Stimulated activated CD4-positive, alpha-beta T cell treated with anti-CD3 and anti-CD28 coated beads, Interleukin-1b, Interleukin-23, amount 100 ng/mL, for 24 hours (primary cell): ENCODE data around the gene ISM1.

ENCODE experiments used
- DNase-seq, 4 experiments: peaks; one replicate each; pipeline ENCODE4 v3.0.0-alpha.2; 2020; ENCODE audit warnings: low read depth in 4 of 4, low spot score in 1 of 4

Gene ISM1

DNA sequence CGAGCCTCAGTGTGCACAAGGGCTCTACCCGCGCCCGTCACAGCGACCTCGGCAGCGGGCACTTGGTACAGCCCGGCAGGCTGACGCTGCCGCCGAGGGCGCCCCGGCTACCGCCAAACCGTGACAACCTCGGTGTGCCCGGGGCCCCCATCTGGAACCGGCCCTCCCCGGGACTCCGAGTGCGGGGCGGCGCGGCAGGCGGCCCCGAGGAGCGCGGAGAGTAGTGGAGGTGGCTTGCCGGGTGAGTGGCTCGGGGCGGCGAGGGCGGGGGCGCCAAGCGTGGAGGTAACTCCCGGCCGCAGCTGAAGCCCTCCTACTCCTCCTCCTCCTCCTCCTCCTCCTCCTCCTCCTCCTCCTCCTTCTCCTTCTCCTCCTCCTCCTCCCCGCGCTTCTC lies at the start of gene ISM1:
ISM1 (plus strand) TSS at position 371 of the 394 bp plus-strand sequence. CDS start 503 bp downstream, outside the sequence.
- peak in 2 of 4 experiments; percentile 22 to 29 for DNase-seq

DNA sequence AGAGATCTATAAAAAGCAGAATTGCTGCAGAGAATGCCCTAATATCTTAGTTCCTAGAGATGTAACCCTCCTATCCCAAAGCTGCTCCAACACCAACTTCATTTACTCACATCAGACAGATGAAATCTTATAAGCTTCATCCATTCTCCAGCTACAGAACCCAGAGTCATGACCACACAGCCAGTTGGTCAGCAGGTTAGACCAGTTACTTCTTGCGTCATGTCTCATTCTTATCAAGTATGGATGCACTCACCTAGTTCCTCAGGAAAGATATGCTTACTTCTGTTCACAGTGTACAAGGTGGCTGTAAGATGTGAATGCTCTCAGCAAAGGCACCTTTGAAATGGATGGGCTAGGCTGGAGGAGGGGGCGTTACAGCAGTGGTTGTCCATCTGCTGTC lies 47.9 kb upstream of the ISM1 start:
- no peak for DNase-seq

DNA sequence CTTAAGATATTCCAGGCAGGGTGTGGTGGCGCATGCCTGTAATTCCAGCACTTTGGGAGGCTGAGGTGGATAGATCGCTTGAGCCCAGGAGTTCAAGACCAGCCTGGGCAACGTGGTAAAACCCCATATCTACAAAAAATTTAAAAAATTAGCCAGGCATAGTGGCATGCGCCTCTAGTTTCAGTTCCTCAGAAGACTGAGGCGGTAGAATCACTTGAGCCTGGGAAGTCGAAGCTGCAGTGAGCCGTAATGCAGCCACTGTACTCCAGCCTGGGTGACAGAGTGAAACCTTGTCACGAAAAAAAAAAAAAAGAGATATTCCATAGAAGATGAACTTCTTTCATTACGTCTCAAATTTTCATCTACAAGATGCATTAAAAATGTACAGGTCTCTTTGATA lies 46.7 kb upstream of the ISM1 start:
- DNase-seq = no peak

DNA sequence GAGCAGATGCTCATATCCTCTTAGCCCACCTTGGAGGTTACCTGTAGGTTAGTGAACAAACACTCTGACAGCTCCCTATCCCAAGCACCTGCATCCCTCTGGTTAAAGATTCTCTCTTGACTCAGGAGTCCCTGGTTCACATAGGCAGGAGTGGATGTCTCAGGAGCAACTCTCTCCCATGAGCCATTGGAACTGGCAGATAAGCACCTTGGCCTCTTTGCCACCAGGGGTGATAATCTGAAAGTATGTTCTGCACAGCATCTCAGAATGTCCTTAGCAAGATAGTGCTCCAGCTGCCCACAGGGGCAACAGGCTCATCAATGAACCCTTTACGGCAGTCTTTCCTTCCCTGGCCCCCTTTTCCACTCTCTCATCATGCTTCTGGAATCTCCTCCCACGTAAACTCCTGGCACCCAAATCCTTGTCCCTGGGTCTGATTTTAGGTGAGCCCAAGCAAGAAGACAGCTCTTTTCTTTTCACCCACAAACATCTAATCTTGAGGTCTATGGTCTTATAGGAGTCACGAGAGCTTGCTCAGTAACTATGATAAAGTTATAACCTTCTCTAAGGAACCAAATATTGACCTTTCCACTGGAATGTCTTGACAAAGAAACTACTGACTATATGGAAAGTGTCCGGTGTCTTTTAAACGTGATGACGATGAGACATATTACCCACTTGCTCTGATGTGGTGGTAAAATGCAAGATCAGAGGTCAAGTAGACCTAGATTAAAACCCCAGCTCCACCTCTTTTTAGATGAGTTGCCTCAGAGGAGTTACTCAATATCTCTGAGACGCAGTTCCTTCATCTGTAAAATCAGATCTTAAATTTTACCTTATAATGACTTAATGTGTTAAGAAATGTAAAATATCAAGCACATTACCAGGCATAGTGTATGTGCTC lies 39.8 kb upstream of the ISM1 start:
- DNase-seq = no peak

DNA sequence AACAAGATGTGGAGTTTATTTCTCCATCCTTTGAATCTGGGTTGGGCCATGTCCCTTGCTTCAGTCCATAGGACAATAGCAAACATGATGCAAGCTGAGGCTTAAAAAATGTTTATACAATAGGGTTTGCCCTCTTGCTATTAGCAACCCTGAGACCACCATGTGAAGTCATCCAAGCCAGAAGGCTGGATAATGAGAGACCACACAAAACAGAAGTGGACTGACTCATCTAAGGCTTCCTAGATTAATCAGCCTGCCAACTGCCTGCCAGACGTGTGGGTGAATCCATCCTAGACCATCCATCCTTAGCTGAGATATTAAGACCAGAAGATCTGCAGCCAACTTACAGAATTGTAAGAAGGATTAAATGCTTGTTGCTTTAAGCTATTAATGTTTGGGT lies 38.1 kb upstream of the ISM1 start:
- no peak for DNase-seq

DNA sequence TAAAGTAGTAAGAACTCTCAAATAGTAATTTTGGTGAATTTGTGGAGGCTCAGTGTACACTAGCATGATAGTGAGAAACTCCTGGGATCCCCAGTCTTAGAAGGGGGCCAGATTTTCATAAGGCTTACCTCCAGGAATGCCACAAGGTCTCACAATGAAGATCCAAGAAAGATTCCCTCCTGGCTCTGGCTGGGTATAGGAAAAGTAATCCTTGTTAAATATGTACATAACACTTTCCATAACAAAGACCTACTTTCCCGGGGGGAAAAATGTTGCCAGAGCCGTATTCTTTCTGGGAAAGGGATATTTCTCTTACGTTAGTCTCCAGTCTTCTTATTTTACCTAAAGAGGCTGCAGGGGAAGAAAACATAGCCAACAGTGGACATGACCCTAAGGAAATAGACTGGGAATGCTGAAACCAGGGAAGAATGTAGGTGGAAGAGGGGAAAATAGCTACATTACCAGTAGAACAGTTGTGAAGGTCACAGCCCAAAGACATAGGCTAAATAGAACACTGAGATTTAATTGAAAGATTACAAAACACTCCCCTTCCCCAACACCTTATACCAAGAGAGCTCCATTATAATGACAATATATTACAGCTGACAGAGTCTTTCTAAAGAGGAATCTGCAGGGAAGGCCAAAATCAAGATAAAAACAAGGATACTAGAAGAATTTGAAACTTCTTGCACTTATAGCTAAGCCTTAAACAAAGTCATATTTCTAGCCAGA lies 34.9 kb upstream of the ISM1 start:
- no peak for DNase-seq

DNA sequence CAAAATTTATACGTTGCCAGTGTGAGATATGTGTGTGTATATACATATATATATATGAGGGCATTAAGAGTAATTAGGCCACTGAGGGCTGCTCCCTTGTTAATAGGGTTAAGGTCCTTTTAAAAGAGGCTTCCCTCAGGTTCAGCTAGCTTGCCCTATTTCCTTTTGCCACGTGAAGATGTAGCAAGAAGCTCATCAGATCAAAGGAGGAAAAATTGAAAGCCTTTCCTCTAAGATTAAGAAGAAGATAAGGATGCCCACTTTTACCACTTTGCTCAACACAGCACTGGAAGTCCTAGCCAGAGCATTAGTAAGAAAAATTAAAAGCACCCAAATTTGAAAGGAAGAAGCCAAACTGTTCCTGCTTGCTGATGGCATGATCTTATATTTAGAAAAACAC lies 33.2 kb upstream of the ISM1 start:
- DNase-seq = no peak

DNA sequence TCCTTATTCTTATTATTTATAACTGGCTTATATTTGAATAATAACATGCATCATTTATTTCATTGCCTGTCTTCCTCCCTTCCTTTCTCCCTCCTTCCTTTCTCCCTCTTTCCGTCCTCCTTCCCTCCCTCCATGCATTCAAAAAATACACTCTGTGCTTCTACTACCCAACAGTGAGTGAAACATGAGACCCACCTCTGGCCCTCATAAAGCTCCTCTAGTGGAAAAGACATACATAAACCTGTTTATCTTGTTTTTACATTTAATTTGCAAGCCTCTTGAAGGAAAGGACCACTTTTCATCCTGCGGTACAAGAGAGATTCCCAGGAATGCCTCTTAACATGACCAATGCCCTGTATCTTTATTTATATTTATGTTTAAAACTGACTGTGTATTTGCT lies 21.8 kb upstream of the ISM1 start:
- DNase-seq = no peak

DNA sequence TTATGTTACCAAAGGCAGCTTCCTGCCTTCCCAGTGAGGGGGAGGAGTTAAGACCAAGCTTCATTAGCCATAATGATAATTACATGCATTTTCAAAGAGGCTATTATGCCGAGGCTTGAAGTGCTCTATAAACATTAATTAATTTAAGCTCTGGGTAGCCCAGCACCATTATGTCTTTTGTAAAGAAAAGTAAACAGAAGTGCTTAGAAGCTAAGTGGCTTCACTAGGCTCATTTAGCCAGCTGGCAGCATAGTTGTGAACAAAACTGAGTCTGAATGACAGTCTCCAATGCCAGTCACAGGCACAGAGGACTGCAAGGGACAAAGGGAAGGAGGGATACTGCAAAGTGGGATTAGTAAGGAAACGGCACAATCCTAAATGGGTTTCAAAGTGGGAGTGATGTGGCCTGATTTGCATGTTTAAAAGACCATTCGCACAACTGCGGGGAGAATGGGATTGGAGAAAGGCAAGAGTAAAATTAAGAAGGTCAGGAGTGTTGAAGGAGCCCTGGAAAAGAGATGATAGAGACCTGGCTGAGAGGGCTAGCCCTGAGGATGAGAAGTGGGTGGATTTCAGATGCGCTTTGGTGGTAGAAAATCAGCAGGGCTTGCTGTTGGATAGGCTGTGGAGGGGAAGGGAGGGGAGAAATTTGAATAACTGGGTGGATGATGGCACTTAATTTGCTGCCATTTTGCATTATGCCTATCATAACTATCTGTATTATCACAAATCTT lies 20.1 kb upstream of the ISM1 start:
- DNase-seq = no peak

DNA sequence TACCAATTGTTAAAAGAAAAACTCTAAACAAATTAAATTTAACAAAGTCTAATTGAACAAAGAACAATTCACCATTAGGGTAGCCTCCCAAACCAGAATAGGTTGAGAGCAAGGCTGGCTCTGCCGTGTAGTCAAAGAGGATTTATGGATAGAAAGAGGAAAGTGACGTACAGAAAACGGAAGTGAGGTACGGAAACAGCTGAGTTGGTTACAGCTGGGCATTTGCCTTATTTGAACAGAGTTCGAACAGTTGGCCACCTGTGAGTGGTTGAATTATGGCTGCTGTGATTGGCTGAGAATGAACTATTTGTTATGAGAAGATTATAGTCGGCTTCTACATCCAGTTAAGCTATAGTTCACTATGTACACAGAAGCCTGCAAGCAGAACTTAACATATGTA lies 18.5 kb upstream of the ISM1 start:
- DNase-seq = no peak

DNA sequence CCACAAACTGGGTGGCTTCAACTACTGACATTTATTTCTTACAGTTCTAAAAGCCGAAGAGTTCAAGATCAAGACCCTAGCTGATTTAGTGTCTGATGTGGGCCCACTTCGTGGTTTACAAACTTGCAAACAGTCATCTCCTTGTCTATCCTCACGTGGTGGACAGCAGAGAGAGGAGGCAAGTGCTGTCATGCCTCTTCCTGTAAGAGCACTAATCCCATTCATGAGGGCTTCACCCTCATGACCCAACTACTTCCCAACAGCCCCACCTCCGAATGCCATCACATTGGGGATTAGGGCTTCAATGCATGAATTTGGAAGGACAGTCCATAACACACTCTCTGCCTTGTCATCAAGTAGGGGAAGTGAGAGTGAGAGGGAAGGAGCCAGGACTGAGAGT lies 15.6 kb upstream of the ISM1 start:
- DNase-seq = no peak

DNA sequence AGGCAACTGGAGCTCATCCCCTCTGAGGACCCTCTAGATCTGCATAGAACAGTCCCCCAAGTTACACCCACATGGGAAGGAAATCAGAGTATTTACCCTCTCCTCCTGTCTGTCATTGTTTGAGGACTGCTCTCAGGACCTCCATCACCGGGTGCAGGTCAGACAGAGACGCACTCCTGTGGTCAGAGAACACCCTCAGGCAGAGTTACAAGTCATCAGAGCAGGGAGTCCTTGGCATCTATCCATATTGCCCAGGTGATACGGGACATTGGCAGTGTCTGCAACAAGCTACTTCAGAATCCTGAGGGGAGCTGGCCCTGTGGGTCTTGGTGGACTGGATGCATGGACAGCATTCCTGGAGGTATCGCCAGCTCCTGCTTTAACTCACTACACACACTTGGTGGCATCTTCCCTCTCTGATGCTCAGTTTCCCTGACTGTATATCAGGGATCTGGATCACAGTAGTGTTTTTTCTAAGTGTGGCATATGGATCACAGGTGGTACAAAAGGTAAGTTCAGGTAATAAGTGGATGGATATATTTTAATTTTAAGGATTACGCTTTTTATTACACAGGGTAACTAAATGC lies 15.1 kb upstream of the ISM1 start:
- no peak for DNase-seq

DNA sequence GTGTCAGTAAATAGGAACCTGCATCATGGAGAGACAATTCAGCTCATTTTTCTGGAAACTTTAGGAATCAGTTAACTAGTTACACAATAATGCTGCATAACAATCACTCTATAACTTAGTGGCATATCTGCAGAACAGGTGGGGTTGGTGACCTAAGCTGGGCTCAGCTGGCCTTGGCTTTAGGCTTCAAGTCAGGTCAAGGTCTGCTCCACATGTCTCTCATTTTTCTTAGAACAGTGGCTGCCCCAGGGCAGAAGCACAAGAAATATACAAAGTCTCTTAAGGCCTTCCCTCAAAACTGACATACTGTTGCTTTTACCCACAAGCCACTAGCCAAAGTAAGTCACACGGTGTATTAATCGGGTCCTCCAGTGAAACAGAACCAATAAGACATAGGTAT lies 14.1 kb upstream of the ISM1 start:
- no peak for DNase-seq

DNA sequence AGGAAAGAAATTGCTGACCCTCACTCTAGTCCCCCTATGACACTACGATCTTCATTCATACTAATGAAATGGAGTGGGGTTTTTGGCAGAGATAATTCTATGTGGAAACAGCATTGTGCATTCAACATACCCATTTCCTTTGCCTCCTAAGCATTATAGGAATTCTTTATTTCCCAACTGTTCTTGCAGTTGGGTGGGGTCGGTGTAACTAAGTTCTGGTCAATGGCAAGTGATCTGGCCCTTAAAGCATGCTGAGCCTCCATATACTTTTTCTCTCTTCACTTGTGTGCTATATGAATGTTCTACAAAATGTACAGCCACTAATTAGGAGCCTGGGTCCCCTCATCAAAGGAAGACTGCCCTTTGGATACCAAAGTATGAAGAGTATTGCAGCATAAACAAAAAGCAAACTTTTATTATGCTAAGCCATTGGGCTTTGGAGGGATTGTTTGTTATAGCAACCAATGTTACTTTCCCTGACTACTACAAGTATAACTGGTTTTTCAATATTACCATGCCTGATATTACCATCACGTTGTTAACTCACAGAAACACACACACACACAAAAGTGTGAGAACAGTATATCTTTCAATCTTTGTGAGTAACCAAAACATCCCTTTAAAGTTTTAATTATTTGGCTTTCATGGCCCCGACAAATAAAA lies 9.0 kb upstream of the ISM1 start:
- no peak for DNase-seq

DNA sequence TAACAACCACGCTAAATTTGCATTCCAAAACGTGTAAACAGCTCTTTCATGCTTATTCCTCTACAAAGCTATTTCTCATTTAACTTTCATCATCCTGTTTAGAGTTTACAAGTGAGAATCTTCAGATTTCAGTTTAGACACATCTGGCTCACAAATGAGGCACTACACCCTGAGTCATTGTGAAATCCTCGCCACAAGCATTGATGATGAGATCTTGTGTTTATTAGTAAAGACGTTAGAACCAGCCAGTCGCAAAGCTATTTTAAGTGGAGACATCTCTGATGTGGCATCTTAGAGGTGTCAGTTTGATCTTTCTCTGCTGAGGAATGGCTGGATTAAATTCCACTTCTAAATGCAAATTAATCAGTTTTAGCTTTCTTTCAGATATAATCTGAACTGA lies 8.3 kb upstream of the ISM1 start:
- DNase-seq = no peak

DNA sequence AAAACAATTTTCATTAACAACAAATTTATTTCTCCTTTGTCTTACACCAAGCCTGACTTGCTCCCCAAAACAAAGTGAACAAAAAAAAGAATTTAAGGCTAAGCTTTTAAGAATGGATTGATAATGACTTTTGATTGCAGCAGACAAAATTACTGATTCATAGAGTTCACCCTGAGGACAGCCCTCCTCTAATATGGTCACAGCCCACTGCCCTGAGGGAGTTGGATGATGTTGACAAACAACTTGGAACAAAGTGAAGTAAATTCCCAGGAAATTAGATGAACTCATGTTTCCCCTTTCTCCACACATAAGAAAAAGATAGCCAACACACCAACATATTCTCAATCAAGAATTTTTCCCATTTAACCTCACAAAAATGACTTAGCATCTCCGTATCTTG lies 7.7 kb upstream of the ISM1 start:
- DNase-seq = no peak

DNA sequence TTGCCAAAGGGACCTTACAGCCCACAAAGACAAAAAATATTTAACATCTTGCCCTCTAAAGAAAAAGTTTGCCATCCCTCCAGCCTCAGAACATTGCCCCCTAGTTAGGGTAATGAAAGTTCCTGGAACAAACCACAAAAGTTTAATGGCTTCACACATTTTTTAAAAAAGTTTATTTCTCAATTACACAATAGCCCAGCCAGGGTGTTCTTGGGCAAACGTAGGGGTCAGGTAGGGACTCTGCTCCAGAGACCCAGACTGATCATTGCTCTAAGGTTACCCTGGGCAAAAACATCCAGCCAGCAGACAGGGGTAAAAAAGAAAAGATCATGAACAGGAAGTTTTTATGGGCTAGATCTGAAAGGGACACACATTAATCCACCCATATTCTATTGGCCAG lies 4.5 kb upstream of the ISM1 start:
- DNase-seq = no peak

DNA sequence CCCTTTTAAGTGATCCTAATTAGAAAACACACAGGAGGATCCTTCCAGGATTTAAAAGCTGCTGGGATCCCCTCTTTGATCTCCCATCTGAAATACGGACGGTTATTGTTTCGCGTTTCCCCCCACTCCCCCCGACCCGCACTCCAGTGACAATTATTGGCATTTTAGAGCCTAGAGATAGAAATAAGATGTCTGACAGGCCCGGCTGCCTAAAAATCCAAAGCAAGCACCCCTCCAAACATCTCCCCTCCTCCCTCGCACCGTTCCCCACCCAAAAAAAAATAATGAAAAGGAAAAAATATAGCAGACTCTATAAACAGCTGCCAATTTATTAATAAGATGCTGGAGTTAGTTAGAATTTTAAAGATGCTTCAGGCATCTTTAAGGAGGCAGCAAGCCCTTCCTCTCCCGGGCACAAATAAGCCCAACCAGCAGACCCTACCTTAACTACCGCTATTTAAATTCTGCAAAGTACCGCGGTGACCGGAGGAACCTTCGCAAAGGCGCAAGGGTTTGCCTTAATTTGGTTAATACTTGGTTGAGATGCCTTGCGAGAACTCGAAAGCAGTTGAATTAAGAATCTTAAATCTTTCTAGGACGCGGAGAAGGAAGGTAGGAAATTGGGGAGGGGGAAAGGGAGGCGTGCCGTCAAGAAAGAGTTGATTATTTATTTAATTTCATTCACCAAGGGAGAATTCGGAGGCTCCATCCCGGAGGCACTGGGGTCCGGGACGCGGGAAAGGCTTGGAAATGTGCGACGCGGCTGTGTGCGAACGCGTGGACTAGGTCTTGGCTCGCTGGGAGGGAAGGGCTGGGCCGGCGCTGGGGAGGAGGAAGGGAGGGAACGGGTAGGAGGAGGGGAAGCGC lies 1.5 kb upstream of the ISM1 start:
- no peak for DNase-seq

DNA sequence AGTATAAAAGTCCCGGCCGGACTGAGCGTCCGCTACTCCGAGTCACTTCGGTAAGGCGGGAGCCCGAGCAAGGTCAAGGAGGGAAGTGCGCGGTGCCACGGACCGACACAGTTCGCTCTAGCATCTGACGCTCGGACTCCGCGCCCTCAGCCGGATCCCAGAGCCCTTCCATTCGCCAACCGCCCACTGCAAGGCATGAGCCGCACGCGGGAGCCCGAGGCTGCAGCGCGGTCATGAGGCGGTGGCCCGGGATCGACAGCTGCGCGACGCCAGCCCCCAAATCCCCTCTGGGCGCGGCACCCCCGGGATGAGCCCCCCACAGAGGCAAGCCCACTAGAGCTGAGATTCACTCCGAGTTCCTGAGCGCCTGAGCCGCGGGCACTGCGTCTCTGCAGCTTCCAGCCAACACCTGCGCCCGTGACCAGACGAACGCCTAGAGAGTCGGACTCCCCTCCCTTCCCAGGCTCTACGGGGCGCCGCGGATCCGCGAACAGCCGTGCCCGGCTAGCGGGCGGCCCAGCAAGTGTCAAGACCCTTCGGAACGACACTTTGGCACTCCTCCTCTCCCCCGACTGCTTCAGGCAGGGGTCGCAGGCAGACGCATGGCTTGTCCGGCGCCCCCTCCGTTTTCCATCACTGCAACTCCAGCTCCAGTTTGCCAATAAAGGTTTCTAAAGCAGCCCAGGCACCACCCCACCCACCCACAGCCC lies 725 bp upstream of the ISM1 start:
- peak in 2 of 4 experiments; percentile 6 to 28 for DNase-seq
